IPS-15b (cell line): Measurements from ENCODE around the gene BPIFB6.
"Not testable (repeated sequence)": the region's sequence is repeated elsewhere in the genome, so short reads cannot be mapped to it uniquely, and the experiment has no call there.

Source experiments
- H3K27me3 ChIP-seq: one replicate; pipeline ENCODE4 v1.6.1; 2013; ENCODE audit warnings: low read length; ENCODE audit not compliant: control insufficient read depth, insufficient read depth
- H3K36me3 ChIP-seq: one replicate; pipeline ENCODE4 v1.6.1; 2013; ENCODE audit warnings: low read length; ENCODE audit not compliant: control insufficient read depth, insufficient read depth
- H3K4me1 ChIP-seq: one replicate; pipeline ENCODE4 v1.6.1; 2013; ENCODE audit warnings: mild to moderate bottlenecking, low read length; ENCODE audit not compliant: control insufficient read depth, insufficient read depth
- H3K4me3 ChIP-seq: one replicate; pipeline ENCODE4 v1.5.1; 2013; ENCODE audit warnings: low read depth, low read length
- H3K9ac ChIP-seq: one replicate; pipeline ENCODE4 v1.6.1; 2013; ENCODE audit warnings: low read depth, mild to moderate bottlenecking, low read length
- H3K9me3 ChIP-seq: one replicate; pipeline ENCODE4 v1.6.1; 2013; ENCODE audit warnings: mild to moderate bottlenecking, low read length; ENCODE audit not compliant: control insufficient read depth, insufficient read depth

BPIFB6 gene

GRCh38 chr20:33030569-33030968 lies 879 bp upstream of the BPIFB6 start:
- H3K4me1 ChIP-seq = no peaks in the 10 kb centered on the region

GRCh38 chr20:33032555-33032954 lies 1.1 kb downstream of the BPIFB6 start:
- Histone ChIP-seq H3K9me3 (no peaks in the 10 kb centered on the region), H3K36me3 (no peaks in the 10 kb centered on the region), H3K9ac (no peak overlapping the region), H3K4me1 (no peaks in the 10 kb centered on the region), H3K27me3 (no peaks in the 10 kb centered on the region), H3K4me3 (no peak overlapping the region)

More at GRCh38 chr20:33030569-33030968, 879 bp upstream of the BPIFB6 start:
- H3K27me3 ChIP-seq = no peaks in the 10 kb centered on the region
- no peaks in the 10 kb centered on the region for H3K36me3 ChIP-seq
- H3K9ac ChIP-seq = no peak overlapping the region
- H3K4me3 ChIP-seq = no peak overlapping the region
- no peaks in the 10 kb centered on the region for H3K9me3 ChIP-seq

GRCh38 chr20:33033381-33033780 lies 1.9 kb downstream of the BPIFB6 start:
- Histone ChIP-seq H3K36me3 (no peaks in the 10 kb centered on the region), H3K9me3 (no peaks in the 10 kb centered on the region), H3K27me3 (no peaks in the 10 kb centered on the region), H3K4me3 (no peak overlapping the region), H3K4me1 (no peaks in the 10 kb centered on the region), H3K9ac (no peak overlapping the region)

- Histone ChIP-seq H3K4me3 (no peak overlapping the region), H3K9ac (no peak overlapping the region), H3K4me1 (no peaks in the 10 kb centered on the region), H3K9me3 (no peaks in the 10 kb centered on the region), H3K27me3 (no peaks in the 10 kb centered on the region), H3K36me3 (no peaks in the 10 kb centered on the region)
These were observed 2.7 kb downstream of the BPIFB6 start for GRCh38 chr20:33034115-33034514.

- H3K9ac ChIP-seq = no peak overlapping the region
- H3K4me1 ChIP-seq = no peaks in the 10 kb centered on the region
- H3K4me3 ChIP-seq = no peak overlapping the region
- no peaks in the 10 kb centered on the region for H3K36me3 ChIP-seq
- H3K27me3 ChIP-seq = no peaks in the 10 kb centered on the region
- no peaks in the 10 kb centered on the region for H3K9me3 ChIP-seq
These were observed 3.5 kb downstream of the BPIFB6 start for GRCh38 chr20:33034901-33035492.

- H3K9ac ChIP-seq = no peak overlapping the region
- H3K4me1 ChIP-seq = no peaks in the 10 kb centered on the region
- no peaks in the 10 kb centered on the region for H3K27me3 ChIP-seq
- H3K4me3 ChIP-seq = no peak overlapping the region
- H3K9me3 ChIP-seq = no peaks in the 10 kb centered on the region
- no peaks in the 10 kb centered on the region for H3K36me3 ChIP-seq
These were observed 6.0 kb downstream of the BPIFB6 start for GRCh38 chr20:33037456-33037855.

- no peak overlapping the region for H3K4me3 ChIP-seq
- H3K9me3 ChIP-seq = no peaks in the 10 kb centered on the region
- no peaks in the 10 kb centered on the region for H3K4me1 ChIP-seq
- H3K36me3 ChIP-seq = no peaks in the 10 kb centered on the region
- H3K9ac ChIP-seq = no peak overlapping the region
- no peaks in the 10 kb centered on the region for H3K27me3 ChIP-seq
These were observed 6.8 kb downstream of the BPIFB6 start for GRCh38 chr20:33038243-33038642.

- Histone ChIP-seq H3K9ac (no peak overlapping the region), H3K4me1 (no peaks in the 10 kb centered on the region), H3K4me3 (no peak overlapping the region), H3K27me3 (no peaks in the 10 kb centered on the region), H3K9me3 (no peaks in the 10 kb centered on the region), H3K36me3 (no peaks in the 10 kb centered on the region)
These were observed 11.0 kb downstream of the BPIFB6 start for GRCh38 chr20:33042430-33042829.

GRCh38 chr20:33042983-33043730 lies 11.7 kb downstream of the BPIFB6 start:
- H3K4me1 ChIP-seq = no peaks in the 10 kb centered on the region
- H3K9me3 ChIP-seq = no peaks in the 10 kb centered on the region
- H3K27me3 ChIP-seq = no peaks in the 10 kb centered on the region
- H3K36me3 ChIP-seq = no peaks in the 10 kb centered on the region
- H3K4me3 ChIP-seq = no peak overlapping the region
- H3K9ac ChIP-seq = no peak overlapping the region

GRCh38 chr20:33043731-33044181 lies 12.3 kb downstream of the BPIFB6 start:
- H3K9ac ChIP-seq = no peak overlapping the region
- H3K9me3 ChIP-seq = no peaks in the 10 kb centered on the region
- H3K4me3 ChIP-seq = no peak overlapping the region
- no peaks in the 10 kb centered on the region for H3K27me3 ChIP-seq
- H3K4me1 ChIP-seq = no peaks in the 10 kb centered on the region
- H3K36me3 ChIP-seq = no peaks in the 10 kb centered on the region

GRCh38 chr20:33045129-33045721 lies 13.8 kb downstream of the BPIFB6 start:
- not testable (repeated sequence) for H3K9ac ChIP-seq, H3K9me3 ChIP-seq, H3K36me3 ChIP-seq, H3K27me3 ChIP-seq, H3K4me3 ChIP-seq, H3K4me1 ChIP-seq

GRCh38 chr20:33046412-33046811 lies 15.0 kb downstream of the BPIFB6 start:
- Histone ChIP-seq H3K9ac (no peak overlapping the region), H3K9me3 (no peaks in the 10 kb centered on the region), H3K27me3 (no peaks in the 10 kb centered on the region), H3K4me1 (no peaks in the 10 kb centered on the region), H3K4me3 (no peak overlapping the region), H3K36me3 (no peaks in the 10 kb centered on the region)
